HCT116 (cell line): ENCODE measurements around the gene RABGEF1. TPM values are rescaled to one million over a fixed set of nuclear protein-coding genes. Genes with fewer than 3 reads are reported as not detected.

Source experiments
- ATAC-seq: fragments of 200-7000 bp; cut with Tn5 transposase; 2 replicates; pipeline ENCODE4 v1.9.1; 2020; ENCODE audit warnings: mild to moderate bottlenecking, moderate library complexity
- BruUV-seq: library from RNA; stranded (reverse); fragments of 400-500 nt; replicated peaks from 2 replicates; lab custom pipeline; 2021; lab: Mats Ljungman, UMichigan
- CTCF ChIA-PET: fragments of 300-600 bp; sonication (Branson Sonifier 250); formaldehyde crosslinking; loops from one replicate; lab custom pipeline; 2021; ENCODE audit warnings: antibody characterized with exemption; lab: Charles Lee
- POLR2A ChIA-PET: fragments of 300-600, 350-600 bp; sonication (Branson Sonifier 250); formaldehyde crosslinking; loops from one replicate; lab custom pipeline; 2021; ENCODE audit warnings: antibody characterized with exemption; lab: Charles Lee
- RAD21 ChIA-PET, 2 experiments: fragments of 300-600 bp; sonication (Branson Sonifier 250); formaldehyde crosslinking; loops; one replicate each; lab custom pipeline; 2023; ENCODE audit warnings: low total read pairs in 2 of 2; ENCODE audit not compliant: uncharacterized antibody in 2 of 2, unreplicated experiment in 2 of 2, low non-redundant PET in 1 of 2; lab: Charles Lee
- DNase-seq: peaks from one replicate; pipeline ENCODE4 v3.0.0-alpha.2; 2010; ENCODE audit warnings: low read depth, low spot score
- H2AFZ ChIP-seq: fragments of 200-600 bp; shearing (Covaris generic), sonication (generic); 2 replicates; pipeline ENCODE4 v1.6.1; 2017; ENCODE audit warnings: low read depth, mixed run types, mixed read lengths, antibody characterized with exemption, low read length; ENCODE audit not compliant: poor library complexity, severe bottlenecking
- H3K27ac ChIP-seq: 2 replicates; pipeline ENCODE4 v1.5.1; 2012; ENCODE audit warnings: low read depth, low read length
- H3K27me3 ChIP-seq: fragments of 200-600 bp; sonication (generic); 2 replicates; pipeline ENCODE4 v1.6.1; 2016; ENCODE audit warnings: mixed run types, low read length, mixed read lengths; ENCODE audit not compliant: insufficient read depth
- H3K36me3 ChIP-seq, 2 experiments: fragments of 200-500 bp in 1 of 2; fragments of 200-600 bp in 1 of 2; sonication (Bioruptor generic) in 1 of 2; sonication (generic) in 1 of 2; 2 replicates each; pipeline versions ENCODE4 v1.5.1 to v1.6.1; 2014 to 2016; ENCODE audit warnings: low read length in 2 of 2, inconsistent platforms in 1 of 2, mixed read lengths in 1 of 2, mixed run types in 1 of 2; ENCODE audit not compliant: insufficient read depth in 2 of 2, control insufficient read depth in 1 of 2
- H3K4me1 ChIP-seq, 2 experiments: fragments of 200-600 bp in 1 of 2; sonication (generic) in 1 of 2; 2 replicates each; pipeline versions ENCODE4 v1.5.1 to v1.6.1; 2012 to 2017; ENCODE audit warnings: low read length in 2 of 2, inconsistent platforms in 1 of 2, mild to moderate bottlenecking in 1 of 2, mixed read lengths in 1 of 2, mixed run types in 1 of 2, moderate library complexity in 1 of 2; ENCODE audit not compliant: insufficient read depth in 2 of 2, control insufficient read depth in 1 of 2
- H3K4me2 ChIP-seq: fragments of 200-600 bp; sonication (generic); 2 replicates; pipeline ENCODE4 v1.6.1; 2017; ENCODE audit warnings: mixed run types, low read length, mixed read lengths
- H3K4me3 ChIP-seq, 2 experiments: fragments of 200-600 bp in 1 of 2; sonication (generic) in 1 of 2; replicated peaks in 1 of 2; 2 replicates each; pipeline ENCODE4 v1.5.1; 2011 to 2016; ENCODE audit warnings: low read length in 2 of 2, control low read depth in 1 of 2, low read depth in 1 of 2, mild to moderate bottlenecking in 1 of 2, mixed read lengths in 1 of 2, mixed run types in 1 of 2
- H3K79me2 ChIP-seq: fragments of 200-600 bp; sonication (generic); 2 replicates; pipeline ENCODE4 v1.6.1; 2017; ENCODE audit warnings: mild to moderate bottlenecking, mixed run types, low read length, moderate library complexity, mixed read lengths; ENCODE audit not compliant: insufficient read depth
- H3K9ac ChIP-seq: fragments of 200-600 bp; sonication (generic); 2 replicates; pipeline ENCODE4 v1.6.1; 2016; ENCODE audit warnings: low read length, mixed read lengths
- H3K9me2 ChIP-seq: fragments of 200-600 bp; sonication (generic), shearing (Covaris generic); 2 replicates; pipeline ENCODE4 v1.6.1; 2017; ENCODE audit warnings: mixed run types, mild to moderate bottlenecking, moderate library complexity; ENCODE audit not compliant: insufficient read depth
- H3K9me3 ChIP-seq, 2 experiments: fragments of 200-500 bp in 1 of 2; fragments of 200-600 bp in 1 of 2; sonication (Bioruptor generic) in 1 of 2; sonication (generic) in 1 of 2; 2 replicates each; pipeline ENCODE4 v1.6.1; 2014 to 2017; ENCODE audit warnings: low read length in 2 of 2, mixed read lengths in 2 of 2, inconsistent platforms in 1 of 2, low read depth in 1 of 2, mild to moderate bottlenecking in 1 of 2, mixed run types in 1 of 2, moderate library complexity in 1 of 2; ENCODE audit not compliant: control insufficient read depth in 1 of 2, insufficient read depth in 1 of 2
- H4K20me1 ChIP-seq: fragments of 200-600 bp; sonication (generic), shearing (Covaris generic); 2 replicates; pipeline ENCODE4 v1.6.1; 2017; ENCODE audit warnings: mixed run types, mild to moderate bottlenecking, moderate library complexity; ENCODE audit not compliant: insufficient read depth
- CEBPB ChIP-seq: IDR thresholded peaks from 2 replicates; pipeline ENCODE4 v1.6.1; 2012; ENCODE audit warnings: low read depth
- CTCF ChIP-seq, 3 experiments: fragments of 200-600 bp in 1 of 3; sonication (generic) in 1 of 3; IDR thresholded peaks in 2 of 3; conservative IDR thresholded peaks in 1 of 3; 2 replicates each; pipeline ENCODE4 v1.5.1; 2012 to 2017; ENCODE audit warnings: low read depth in 2 of 3, low read length in 2 of 3, antibody characterized with exemption in 1 of 3, borderline replicate concordance in 1 of 3, control low read depth in 1 of 3, mild to moderate bottlenecking in 1 of 3, mixed read lengths in 1 of 3, mixed run types in 1 of 3, moderate library complexity in 1 of 3; ENCODE audit not compliant: insufficient read depth in 1 of 3
- EGR1 ChIP-seq: IDR thresholded peaks from 2 replicates; pipeline ENCODE4 v1.6.1; 2012; ENCODE audit warnings: low read depth
- EZH2 ChIP-seq: fragments of 200-600 bp; sonication (generic); IDR thresholded peaks from 2 replicates; pipeline ENCODE4 v1.6.1; 2017; ENCODE audit warnings: antibody characterized with exemption, mixed run types
- EZH2phosphoT487 ChIP-seq: fragments of 200-600 bp; IDR thresholded peaks from 2 replicates; pipeline ENCODE4 v1.6.1; 2018; ENCODE audit warnings: antibody characterized with exemption, borderline replicate concordance
- POLR2A ChIP-seq: IDR thresholded peaks from 2 replicates; pipeline ENCODE4 v1.7.0; 2011; ENCODE audit warnings: borderline replicate concordance; ENCODE audit not compliant: insufficient read depth, insufficient read length; ENCODE audit errors: extremely low read depth
- RAD21 ChIP-seq: IDR thresholded peaks from 2 replicates; pipeline ENCODE4 v1.6.1; 2012; ENCODE audit warnings: low read depth, mild to moderate bottlenecking
- SRF ChIP-seq: IDR thresholded peaks from 2 replicates; pipeline ENCODE4 v1.6.1; 2012; ENCODE audit warnings: low read depth
- TCF7L2 ChIP-seq: IDR thresholded peaks from 2 replicates; pipeline ENCODE4 v1.7.0; 2011; ENCODE audit warnings: borderline replicate concordance, inconsistent platforms; ENCODE audit not compliant: insufficient read depth, insufficient read length; ENCODE audit errors: extremely low read depth
- ZFX ChIP-seq: fragments of 450-650 bp; IDR thresholded peaks from 2 replicates; pipeline ENCODE4 v1.6.1; 2017
- intact Hi-C: fragments of 100-400 bp; cut with micrococcal nuclease; formaldehyde crosslinking; loops from 2 replicates; pipeline ENCODE4 v1.10.0; 2022
- total RNA-seq: library from RNA; stranded (reverse); gene quantifications from one replicate; pipeline ENCODE4 v1.2.1, GENCODE V29; 2021; ENCODE audit not compliant: unreplicated experiment
- TF ChIP-seq, protein P1 (sequence below): IDR thresholded peaks from 2 replicates; pipeline ENCODE4 v1.6.1; 2011; ENCODE audit warnings: mild to moderate bottlenecking, low read length, moderate library complexity; ENCODE audit not compliant: insufficient replicate concordance; ENCODE audit errors: extremely low read depth
- TF ChIP-seq, protein P2 (sequence below): IDR thresholded peaks from 2 replicates; pipeline ENCODE4 v1.6.1; 2012; ENCODE audit warnings: low read depth

The RABGEF1 gene
- total RNA-seq, 1 experiment from 2014 or later, result 22.9 TPM

DNA sequence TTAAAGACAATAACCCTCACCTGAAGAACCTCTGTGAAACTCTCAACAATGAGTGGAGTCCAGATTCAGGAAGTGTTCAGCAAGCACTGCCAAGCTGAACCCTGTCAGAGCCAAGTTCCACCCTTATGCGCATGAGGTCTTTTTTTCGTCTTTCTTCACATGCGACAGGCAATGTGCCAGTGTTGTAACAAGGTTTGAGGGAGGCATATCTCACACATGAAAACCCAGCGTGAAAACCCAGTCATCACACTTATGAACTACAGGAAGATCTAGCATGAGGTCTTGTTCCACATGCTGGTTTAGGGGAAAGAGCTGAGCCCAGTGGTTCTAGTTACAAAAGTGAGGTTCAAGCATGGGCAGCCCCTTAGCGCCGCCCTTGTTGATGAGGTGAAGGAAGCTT lies 49.7 kb downstream of the RABGEF1 start:
- H3K27me3 ChIP-seq, result no peaks in the 10 kb centered on the region
- no peaks in the 10 kb centered on the region for H4K20me1 ChIP-seq
- 0 out of 2 replicates have a peak, but pooled peaks cover 3% of the 10 kb centered on the region for H3K79me2 ChIP-seq
- no peaks in the 10 kb centered on the region for H3K4me1 ChIP-seq
- DNase-seq (no peak), ATAC-seq (no peak)
- H3K27ac ChIP-seq, result no peak overlapping the region
- H3K36me3 ChIP-seq, result peaks cover 8 to 16% of the 10 kb centered on the region in 2 experiments; a peak in 2 of 4 replicates
- H2AFZ ChIP-seq, result no peak overlapping the region
- H3K9me3 ChIP-seq, result no peaks in the 10 kb centered on the region
- no peaks in the 10 kb centered on the region for H3K9me2 ChIP-seq
- CTCF ChIA-PET, result no interaction called here
- H3K4me2 ChIP-seq, result no peak overlapping the region
- no TSS peak for BruUV-seq
- RAD21 ChIA-PET, result no interaction called here
- no peak overlapping the region for H3K9ac ChIP-seq
- no peak for TF ChIP-seq EGR1
- TF ChIP-seq, protein P1, sequence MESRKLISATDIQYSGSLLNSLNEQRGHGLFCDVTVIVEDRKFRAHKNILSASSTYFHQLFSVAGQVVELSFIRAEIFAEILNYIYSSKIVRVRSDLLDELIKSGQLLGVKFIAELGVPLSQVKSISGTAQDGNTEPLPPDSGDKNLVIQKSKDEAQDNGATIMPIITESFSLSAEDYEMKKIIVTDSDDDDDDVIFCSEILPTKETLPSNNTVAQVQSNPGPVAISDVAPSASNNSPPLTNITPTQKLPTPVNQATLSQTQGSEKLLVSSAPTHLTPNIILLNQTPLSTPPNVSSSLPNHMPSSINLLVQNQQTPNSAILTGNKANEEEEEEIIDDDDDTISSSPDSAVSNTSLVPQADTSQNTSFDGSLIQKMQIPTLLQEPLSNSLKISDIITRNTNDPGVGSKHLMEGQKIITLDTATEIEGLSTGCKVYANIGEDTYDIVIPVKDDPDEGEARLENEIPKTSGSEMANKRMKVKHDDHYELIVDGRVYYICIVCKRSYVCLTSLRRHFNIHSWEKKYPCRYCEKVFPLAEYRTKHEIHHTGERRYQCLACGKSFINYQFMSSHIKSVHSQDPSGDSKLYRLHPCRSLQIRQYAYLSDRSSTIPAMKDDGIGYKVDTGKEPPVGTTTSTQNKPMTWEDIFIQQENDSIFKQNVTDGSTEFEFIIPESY, result no peak
- TF ChIP-seq RAD21, result no peak
- TF ChIP-seq POLR2A, result no peak
- TF ChIP-seq CTCF (IDR thresholded peaks at IDR 0.05 in 2 of 3, conservative IDR thresholded peaks at IDR 0.05 in 1 of 3; ENCODE audit: borderline replicate concordance in 1 of 3, insufficient read depth in 1 of 3, low read depth in 2 of 3, low read length in 2 of 3), result no peak
- no peak for TF ChIP-seq CEBPB
- TF ChIP-seq SRF, result no peak
- no peak for TF ChIP-seq TCF7L2
- no peak for TF ChIP-seq EZH2
- TF ChIP-seq ZFX, result no peak
- TF ChIP-seq, protein P2, sequence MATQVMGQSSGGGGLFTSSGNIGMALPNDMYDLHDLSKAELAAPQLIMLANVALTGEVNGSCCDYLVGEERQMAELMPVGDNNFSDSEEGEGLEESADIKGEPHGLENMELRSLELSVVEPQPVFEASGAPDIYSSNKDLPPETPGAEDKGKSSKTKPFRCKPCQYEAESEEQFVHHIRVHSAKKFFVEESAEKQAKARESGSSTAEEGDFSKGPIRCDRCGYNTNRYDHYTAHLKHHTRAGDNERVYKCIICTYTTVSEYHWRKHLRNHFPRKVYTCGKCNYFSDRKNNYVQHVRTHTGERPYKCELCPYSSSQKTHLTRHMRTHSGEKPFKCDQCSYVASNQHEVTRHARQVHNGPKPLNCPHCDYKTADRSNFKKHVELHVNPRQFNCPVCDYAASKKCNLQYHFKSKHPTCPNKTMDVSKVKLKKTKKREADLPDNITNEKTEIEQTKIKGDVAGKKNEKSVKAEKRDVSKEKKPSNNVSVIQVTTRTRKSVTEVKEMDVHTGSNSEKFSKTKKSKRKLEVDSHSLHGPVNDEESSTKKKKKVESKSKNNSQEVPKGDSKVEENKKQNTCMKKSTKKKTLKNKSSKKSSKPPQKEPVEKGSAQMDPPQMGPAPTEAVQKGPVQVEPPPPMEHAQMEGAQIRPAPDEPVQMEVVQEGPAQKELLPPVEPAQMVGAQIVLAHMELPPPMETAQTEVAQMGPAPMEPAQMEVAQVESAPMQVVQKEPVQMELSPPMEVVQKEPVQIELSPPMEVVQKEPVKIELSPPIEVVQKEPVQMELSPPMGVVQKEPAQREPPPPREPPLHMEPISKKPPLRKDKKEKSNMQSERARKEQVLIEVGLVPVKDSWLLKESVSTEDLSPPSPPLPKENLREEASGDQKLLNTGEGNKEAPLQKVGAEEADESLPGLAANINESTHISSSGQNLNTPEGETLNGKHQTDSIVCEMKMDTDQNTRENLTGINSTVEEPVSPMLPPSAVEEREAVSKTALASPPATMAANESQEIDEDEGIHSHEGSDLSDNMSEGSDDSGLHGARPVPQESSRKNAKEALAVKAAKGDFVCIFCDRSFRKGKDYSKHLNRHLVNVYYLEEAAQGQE, result no peak
- TF ChIP-seq EZH2phosphoT487, result no peak
- intact Hi-C loops, result no loop called here
- POLR2A ChIA-PET, result no interaction called here
- H3K4me3 ChIP-seq, result no peak overlapping the region
